GM19372 (cell line): ENCODE results near the gene FREM2.

Experiments
- ATAC-seq: cut with Tn5 transposase; IDR thresholded peaks from one replicate; pipeline ENCODE4 v1.9.1; 2021; ENCODE audit warnings: mild to moderate bottlenecking, low read depth, moderate library complexity; ENCODE audit not compliant: unreplicated experiment

FREM2 gene

GRCh38 chr13:38758277-38758676 lies 71.4 kb downstream of the FREM2 start:
- ATAC-seq = no peak

- ATAC-seq = no peak
Observed at GRCh38 chr13:38759390-38759789, 72.5 kb downstream of the FREM2 start.

GRCh38 chr13:38763446-38764381 lies 76.8 kb downstream of the FREM2 start:
- ATAC-seq = no peak

GRCh38 chr13:38766799-38767198 lies 79.9 kb downstream of the FREM2 start:
- ATAC-seq = no peak

GRCh38 chr13:38767506-38768265 lies 80.8 kb downstream of the FREM2 start:
- ATAC-seq = no peak

GRCh38 chr13:38769526-38769925 lies 82.6 kb downstream of the FREM2 start:
- ATAC-seq = no peak

GRCh38 chr13:38775085-38775484 lies 88.2 kb downstream of the FREM2 start:
- no peak for ATAC-seq

GRCh38 chr13:38777347-38778119 lies 90.7 kb downstream of the FREM2 start:
- no peak for ATAC-seq

- no peak for ATAC-seq
Observed at GRCh38 chr13:38781539-38781938, 94.7 kb downstream of the FREM2 start.

- no peak for ATAC-seq
Observed at GRCh38 chr13:38784036-38784880, 97.4 kb downstream of the FREM2 start.

- no peak for ATAC-seq
Observed at GRCh38 chr13:38785042-38785441, 98.2 kb downstream of the FREM2 start.

GRCh38 chr13:38785490-38785889 lies 98.6 kb downstream of the FREM2 start:
- ATAC-seq = no peak

- ATAC-seq = no peak
Observed at GRCh38 chr13:38787550-38787949, 100.7 kb downstream of the FREM2 start.

- ATAC-seq = no peak
Observed at GRCh38 chr13:38796890-38797289, 110.0 kb downstream of the FREM2 start.

- no peak for ATAC-seq
Observed at GRCh38 chr13:38803531-38803930, 116.7 kb downstream of the FREM2 start.

- no peak for ATAC-seq
Observed at GRCh38 chr13:38804061-38804460, 117.2 kb downstream of the FREM2 start.

- no peak for ATAC-seq
Observed at GRCh38 chr13:38804536-38804935, 117.7 kb downstream of the FREM2 start.

- no peak for ATAC-seq
Observed at GRCh38 chr13:38814331-38814730, 127.5 kb downstream of the FREM2 start.

GRCh38 chr13:38819053-38819452 lies 132.2 kb downstream of the FREM2 start:
- no peak for ATAC-seq

GRCh38 chr13:38819596-38819995 lies 132.7 kb downstream of the FREM2 start:
- no peak for ATAC-seq
